Mesendoderm (in vitro differentiated cells): ENCODE data around the gene NFKBIZ.
"Not testable (repeated sequence)": the region's sequence is repeated elsewhere in the genome, so short reads cannot be mapped to it uniquely, and the experiment has no call there.

Source experiments
- DNase-seq: peaks from one replicate; pipeline ENCODE4 v3.0.0; 2013
- H2AK5ac ChIP-seq: 2 replicates; pipeline ENCODE4 v1.6.1; 2013; ENCODE audit warnings: low read length, inconsistent platforms
- H2BK120ac ChIP-seq: 2 replicates; pipeline ENCODE4 v1.6.1; 2013; ENCODE audit warnings: low read depth, mild to moderate bottlenecking, low read length, moderate library complexity, mixed read lengths
- H2BK15ac ChIP-seq: replicated peaks from 2 replicates; pipeline ENCODE4 v1.6.1; 2013; ENCODE audit warnings: low read depth, mild to moderate bottlenecking, moderate library complexity
- H2BK5ac ChIP-seq: 2 replicates; pipeline ENCODE4 v1.6.1; 2013; ENCODE audit warnings: low read length, inconsistent platforms
- H3K18ac ChIP-seq: 2 replicates; pipeline ENCODE4 v1.6.1; 2013; ENCODE audit warnings: mild to moderate bottlenecking, low read length, mixed read lengths
- H3K23ac ChIP-seq: one replicate; pipeline ENCODE4 v1.6.1; 2013; ENCODE audit warnings: low read length
- H3K27ac ChIP-seq: 2 replicates; pipeline ENCODE4 v1.5.1; 2013; ENCODE audit warnings: low read depth, mild to moderate bottlenecking, inconsistent platforms, low read length, moderate library complexity
- H3K27me3 ChIP-seq: 2 replicates; pipeline ENCODE4 v1.6.1; 2013; ENCODE audit warnings: low read length, control low read depth, mild to moderate bottlenecking, inconsistent platforms; ENCODE audit not compliant: insufficient read depth, poor library complexity
- H3K36me3 ChIP-seq: 2 replicates; pipeline ENCODE4 v1.6.1; 2013; ENCODE audit warnings: low read length, inconsistent platforms; ENCODE audit not compliant: control insufficient read depth, insufficient read depth
- H3K4ac ChIP-seq: one replicate; pipeline ENCODE4 v1.6.1; 2013; ENCODE audit warnings: low read depth, mild to moderate bottlenecking, low read length, moderate library complexity
- H3K4me1 ChIP-seq: 2 replicates; pipeline ENCODE4 v1.6.1; 2013; ENCODE audit warnings: low read depth, low read length, inconsistent platforms; ENCODE audit not compliant: control insufficient read depth
- H3K4me2 ChIP-seq: 2 replicates; pipeline ENCODE4 v1.6.1; 2013; ENCODE audit warnings: low read length
- H3K4me3 ChIP-seq: 2 replicates; pipeline ENCODE4 v1.5.1; 2013; ENCODE audit warnings: mild to moderate bottlenecking, low read length
- H3K56ac ChIP-seq: one replicate; pipeline ENCODE4 v1.6.1; 2013; ENCODE audit warnings: low read length
- H3K79me1 ChIP-seq: 2 replicates; pipeline ENCODE4 v1.6.1; 2013; ENCODE audit warnings: low read length, inconsistent platforms
- H3K79me2 ChIP-seq: 2 replicates; pipeline ENCODE4 v1.6.1; 2013; ENCODE audit warnings: mild to moderate bottlenecking, low read length; ENCODE audit not compliant: control insufficient read depth, insufficient read depth
- H3K9ac ChIP-seq: 2 replicates; pipeline ENCODE4 v1.6.1; 2013; ENCODE audit warnings: low read length, inconsistent platforms
- H4K5ac ChIP-seq: one replicate; pipeline ENCODE4 v1.6.1; 2013; ENCODE audit warnings: low read length
- H4K8ac ChIP-seq: one replicate; pipeline ENCODE4 v1.6.1; 2013; ENCODE audit warnings: low read depth, mild to moderate bottlenecking, control low read depth, low read length, moderate library complexity
- WGBS: extraction: QIAGEN DNeasy Blood & Tissue Kit; methylation state at CpG from one replicate; pipeline ENCODE4 v1.1.7; 2013; ENCODE audit warnings: low lambda C conversion rate, missing lambda C conversion rate; ENCODE audit not compliant: insufficient coverage; ENCODE audit errors: extremely low coverage; 5-methylcytosine and 5-hydroxymethylcytosine counted together

NFKBIZ gene

DNA sequence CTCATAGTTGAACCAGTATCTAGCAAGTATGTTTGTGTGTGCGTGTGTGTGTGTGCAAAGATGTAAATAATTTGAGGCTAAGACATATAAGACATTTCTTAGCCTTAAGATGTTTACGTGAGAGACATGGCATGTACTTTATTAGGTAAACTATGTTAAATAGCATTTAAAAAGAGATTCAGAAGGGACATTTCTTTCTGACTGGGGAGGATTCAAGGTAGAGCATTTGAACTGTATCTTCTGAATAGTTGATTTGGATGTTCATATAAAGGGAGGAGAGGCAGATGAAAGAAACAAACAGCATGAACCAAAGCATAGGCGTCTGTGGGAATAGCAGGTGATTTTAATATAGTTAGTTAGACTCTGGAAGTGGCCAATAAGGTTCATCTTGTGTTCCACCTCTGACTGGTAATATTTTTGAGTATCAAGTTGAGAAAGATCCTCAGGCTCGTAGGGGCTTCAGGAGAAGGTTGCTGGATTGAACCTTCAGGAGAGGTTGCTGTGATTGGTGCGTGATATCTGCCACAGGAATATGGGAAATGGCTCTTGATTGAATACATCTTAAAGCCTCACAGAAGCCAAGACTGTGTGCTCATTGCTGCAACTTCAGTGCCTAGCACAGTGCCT is 12.6 kb downstream of the NFKBIZ start:
- no peak overlapping the region for H3K9ac ChIP-seq
- H3K23ac ChIP-seq: no peak overlapping the region
- DNase-seq: no peak
- H3K4ac ChIP-seq: no peak overlapping the region
- no peak overlapping the region for H3K4me2 ChIP-seq
- H3K36me3 ChIP-seq: peaks cover 5% of the 10 kb centered on the region
- H3K4me1 ChIP-seq: no peaks in the 10 kb centered on the region
- H3K79me1 ChIP-seq: no peaks in the 10 kb centered on the region
- no peaks in the 10 kb centered on the region for H3K79me2 ChIP-seq
- no peak overlapping the region for H3K27ac ChIP-seq
- no peak overlapping the region for H3K4me3 ChIP-seq
- H2AK5ac ChIP-seq: no peak overlapping the region
- no peak overlapping the region for H2BK5ac ChIP-seq
- H4K8ac ChIP-seq: no peak overlapping the region
- no peak overlapping the region for H2BK120ac ChIP-seq
- no peaks in the 10 kb centered on the region for H3K27me3 ChIP-seq
- no peak overlapping the region for H3K56ac ChIP-seq
- no peak overlapping the region for H3K18ac ChIP-seq
- WGBS: no CpG with 5 or more reads among the region's 5 CpGs
- H2BK15ac ChIP-seq: no peak overlapping the region
- H4K5ac ChIP-seq: no peak overlapping the region

DNA sequence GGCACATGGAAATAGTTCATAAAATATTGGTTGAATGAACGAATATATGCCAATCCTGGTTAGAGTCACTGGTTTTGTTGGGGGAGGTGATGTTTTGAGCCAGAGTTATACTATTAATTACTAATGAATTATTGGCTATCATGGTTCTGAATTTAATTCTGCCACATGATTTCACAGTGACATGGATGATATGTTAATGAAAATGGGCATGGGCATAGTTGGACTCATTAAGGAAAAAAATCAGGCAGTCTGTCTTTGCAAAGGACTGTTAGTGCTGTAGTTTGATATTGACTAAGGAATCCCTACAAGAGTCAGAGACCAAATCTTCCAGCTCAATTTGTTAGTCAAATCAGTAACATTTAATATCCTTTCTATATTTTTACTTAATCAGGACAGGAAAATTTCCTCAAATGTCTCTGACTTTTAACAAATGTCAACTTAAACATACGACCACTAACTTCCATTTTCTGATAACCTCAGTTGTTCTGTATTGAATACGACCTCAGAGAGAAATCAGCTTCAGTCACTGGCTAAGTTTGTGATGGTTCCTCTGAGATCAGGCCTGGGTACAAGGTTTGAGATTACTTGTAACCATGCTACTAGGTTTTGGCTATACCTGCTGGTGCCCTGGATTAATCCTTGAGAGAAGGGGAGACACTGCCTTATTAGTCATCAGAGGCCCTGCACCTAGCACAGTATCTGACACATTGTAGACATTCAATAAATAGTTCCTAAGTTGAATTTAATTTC is 13.3 kb downstream of the NFKBIZ start:
- no peak overlapping the region for H4K5ac ChIP-seq
- DNase-seq: no peak
- no CpG with 5 or more reads among the region's 3 CpGs for WGBS

DNA sequence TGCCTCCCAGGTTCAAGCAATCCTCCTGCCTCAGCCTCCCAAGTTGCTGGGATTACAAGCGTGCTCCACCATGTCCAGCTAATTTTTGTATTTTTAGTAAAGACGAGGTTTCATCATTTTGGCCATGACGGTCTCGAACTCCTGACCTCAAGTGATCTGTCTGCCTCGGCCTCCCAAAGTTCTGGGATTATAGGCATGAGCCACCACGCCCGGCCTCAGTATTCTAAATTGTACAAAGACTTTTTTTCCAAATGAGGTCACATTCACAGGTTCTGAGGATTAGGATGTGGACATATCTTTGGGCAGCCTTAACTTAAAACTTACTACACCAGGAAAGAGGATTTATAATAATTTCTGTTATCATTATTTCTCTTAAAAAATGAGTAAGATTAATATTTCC is 15.6 kb downstream of the NFKBIZ start:
- H3K9ac ChIP-seq, H3K27ac ChIP-seq, H2BK5ac ChIP-seq, H3K4ac ChIP-seq, H3K18ac ChIP-seq, H3K79me2 ChIP-seq, H3K56ac ChIP-seq, H3K23ac ChIP-seq, H4K8ac ChIP-seq, H2BK15ac ChIP-seq, H3K4me3 ChIP-seq, DNase-seq, H3K4me2 ChIP-seq, H2BK120ac ChIP-seq, H3K79me1 ChIP-seq, H3K36me3 ChIP-seq, H4K5ac ChIP-seq, H2AK5ac ChIP-seq, H3K4me1 ChIP-seq, H3K27me3 ChIP-seq: not testable (repeated sequence)
- WGBS: no CpG with 5 or more reads among the region's 7 CpGs

More for the DNA sequence above, 13.3 kb downstream of the NFKBIZ start:
- H2BK5ac ChIP-seq: no peak overlapping the region
- H3K4ac ChIP-seq: no peak overlapping the region
- no peaks in the 10 kb centered on the region for H3K36me3 ChIP-seq
- H4K8ac ChIP-seq: no peak overlapping the region
- H2BK120ac ChIP-seq: no peak overlapping the region
- H3K18ac ChIP-seq: no peak overlapping the region
- H3K79me1 ChIP-seq: no peaks in the 10 kb centered on the region
- H3K9ac ChIP-seq: no peak overlapping the region
- H2AK5ac ChIP-seq: no peak overlapping the region
- H3K27ac ChIP-seq: no peak overlapping the region
- H3K4me1 ChIP-seq: no peaks in the 10 kb centered on the region
- H3K23ac ChIP-seq: no peak overlapping the region
- H3K56ac ChIP-seq: no peak overlapping the region
- no peak overlapping the region for H3K4me3 ChIP-seq
- H3K4me2 ChIP-seq: no peak overlapping the region
- H2BK15ac ChIP-seq: no peak overlapping the region
- no peaks in the 10 kb centered on the region for H3K27me3 ChIP-seq
- H3K79me2 ChIP-seq: no peaks in the 10 kb centered on the region

DNA sequence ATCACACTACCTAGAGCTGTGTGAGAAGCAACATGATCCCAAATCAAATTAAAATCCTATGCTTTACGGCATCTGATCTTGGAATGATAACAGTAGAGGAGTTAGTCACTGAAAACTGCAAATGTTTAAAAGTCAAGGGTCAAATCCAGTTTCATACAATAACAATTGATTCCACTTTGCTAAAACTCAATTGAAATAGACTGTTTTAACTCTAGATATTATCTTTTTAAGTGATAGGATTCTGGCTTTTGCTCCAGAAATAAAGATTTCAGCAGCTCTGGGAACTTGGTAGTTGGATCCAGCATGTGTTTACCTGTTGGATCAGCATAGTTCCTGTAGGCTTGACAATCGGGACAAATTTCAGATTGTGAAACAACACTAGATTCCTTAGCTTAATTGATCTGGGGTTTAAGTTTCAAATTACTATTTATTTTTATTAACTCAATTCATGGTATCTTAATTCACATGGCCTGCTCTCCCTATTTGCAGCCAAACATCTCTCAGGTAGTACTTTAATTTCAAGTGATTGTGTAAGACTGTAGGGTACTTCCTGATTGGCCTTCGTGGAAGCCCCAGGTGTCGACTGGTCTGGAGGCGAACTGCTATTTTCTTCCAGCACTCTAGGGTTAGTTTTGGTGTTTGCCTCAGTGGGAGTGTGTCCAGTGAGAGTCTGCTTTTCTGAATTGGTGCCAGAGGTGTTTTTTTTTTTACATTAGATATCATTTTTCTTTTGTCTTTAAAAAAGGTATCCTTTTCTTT is 16.6 kb downstream of the NFKBIZ start:
- H3K4ac ChIP-seq: no peak overlapping the region
- no peak overlapping the region for H3K56ac ChIP-seq
- H3K4me1 ChIP-seq: no peaks in the 10 kb centered on the region
- H2BK120ac ChIP-seq: no peak overlapping the region
- WGBS: no CpG with 5 or more reads among the region's 5 CpGs
- no peak overlapping the region for H2BK5ac ChIP-seq
- no peaks in the 10 kb centered on the region for H3K36me3 ChIP-seq
- no peak overlapping the region for H2AK5ac ChIP-seq
- DNase-seq: peak; percentile 54
- H2BK15ac ChIP-seq: no peak overlapping the region
- H3K4me3 ChIP-seq: no peak overlapping the region
- no peak overlapping the region for H3K9ac ChIP-seq
- H3K27me3 ChIP-seq: no peaks in the 10 kb centered on the region
- no peak overlapping the region for H4K5ac ChIP-seq
- H3K4me2 ChIP-seq: no peak overlapping the region
- no peaks in the 10 kb centered on the region for H3K79me2 ChIP-seq
- no peak overlapping the region for H3K23ac ChIP-seq
- no peaks in the 10 kb centered on the region for H3K79me1 ChIP-seq
- no peak overlapping the region for H3K27ac ChIP-seq
- H4K8ac ChIP-seq: no peak overlapping the region
- H3K18ac ChIP-seq: no peak overlapping the region

DNA sequence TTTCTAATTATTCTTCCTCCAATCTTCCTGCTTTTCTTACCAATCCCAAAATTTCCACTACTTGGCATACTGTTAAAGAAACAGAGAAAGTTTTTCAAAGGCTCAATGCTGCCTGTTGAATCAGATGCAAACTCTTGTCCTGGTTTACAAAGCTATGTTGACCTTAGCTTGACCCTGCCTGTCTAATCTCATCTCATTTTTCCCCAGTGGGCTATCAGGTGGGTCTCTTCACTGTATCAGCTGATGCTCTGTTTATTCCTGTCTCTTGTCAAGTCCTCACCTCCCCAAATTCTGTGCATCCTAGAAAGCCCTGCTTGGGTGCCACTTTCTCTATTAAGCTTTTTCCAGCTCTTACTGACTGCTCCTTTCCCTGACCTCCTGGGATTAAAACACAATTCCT is 18.2 kb downstream of the NFKBIZ start:
- H3K9ac ChIP-seq: no peak overlapping the region
- no peak overlapping the region for H2AK5ac ChIP-seq
- H2BK120ac ChIP-seq: no peak overlapping the region
- H3K18ac ChIP-seq: no peak overlapping the region
- no peaks in the 10 kb centered on the region for H3K4me1 ChIP-seq
- no peak overlapping the region for H2BK5ac ChIP-seq
- no peak overlapping the region for H3K56ac ChIP-seq
- no peak overlapping the region for H3K23ac ChIP-seq
- no peak overlapping the region for H3K4me3 ChIP-seq
- no peak overlapping the region for H4K8ac ChIP-seq
- H3K4ac ChIP-seq: no peak overlapping the region
- H3K27ac ChIP-seq: no peak overlapping the region
- H3K79me2 ChIP-seq: no peaks in the 10 kb centered on the region
- H4K5ac ChIP-seq: no peak overlapping the region
- no peak overlapping the region for H2BK15ac ChIP-seq
- no peak overlapping the region for H3K4me2 ChIP-seq
- no peaks in the 10 kb centered on the region for H3K36me3 ChIP-seq
- DNase-seq: no peak
- H3K27me3 ChIP-seq: no peaks in the 10 kb centered on the region
- H3K79me1 ChIP-seq: no peaks in the 10 kb centered on the region
